Measurements from ENCODE around the gene CD24. TPM values are rescaled to one million over a fixed set of nuclear protein-coding genes. Genes with fewer than 3 reads are reported as not detected.
"Not testable (repeated sequence)": the region's sequence is repeated elsewhere in the genome, so short reads cannot be mapped to it uniquely, and the experiment has no call there.

Gene CD24
- total RNA-seq, 4 donors from 2014 or later: 0.39 to 5.9 (median 1.4) TPM

DNA sequence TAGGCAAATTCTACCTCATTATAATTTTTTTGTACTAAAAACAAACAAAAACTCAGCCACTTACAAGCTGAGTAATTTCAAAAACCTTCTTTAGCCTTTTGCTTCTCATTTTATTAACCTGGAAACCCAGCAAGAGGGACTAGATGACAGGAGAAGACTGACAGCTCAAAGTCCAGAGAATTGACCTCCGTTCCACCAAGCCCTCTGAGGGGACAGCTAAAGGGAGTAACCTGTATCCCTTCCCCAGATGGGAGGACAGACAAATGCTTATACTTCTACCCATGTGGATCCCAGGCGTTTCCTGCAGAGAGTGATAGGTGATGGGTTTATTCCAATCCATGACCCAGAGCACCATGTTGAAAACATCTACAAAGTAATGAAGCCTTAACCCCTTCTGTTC is 35.0 kb upstream of the CD24 start:
- no peaks in the 10 kb centered on the region for H3K9me3 ChIP-seq
- no peaks in the 10 kb centered on the region for H3K4me1 ChIP-seq
- TF ChIP-seq POLR2A (IDR thresholded peaks at IDR 0.05): no peak
- TF ChIP-seq, protein P1, sequence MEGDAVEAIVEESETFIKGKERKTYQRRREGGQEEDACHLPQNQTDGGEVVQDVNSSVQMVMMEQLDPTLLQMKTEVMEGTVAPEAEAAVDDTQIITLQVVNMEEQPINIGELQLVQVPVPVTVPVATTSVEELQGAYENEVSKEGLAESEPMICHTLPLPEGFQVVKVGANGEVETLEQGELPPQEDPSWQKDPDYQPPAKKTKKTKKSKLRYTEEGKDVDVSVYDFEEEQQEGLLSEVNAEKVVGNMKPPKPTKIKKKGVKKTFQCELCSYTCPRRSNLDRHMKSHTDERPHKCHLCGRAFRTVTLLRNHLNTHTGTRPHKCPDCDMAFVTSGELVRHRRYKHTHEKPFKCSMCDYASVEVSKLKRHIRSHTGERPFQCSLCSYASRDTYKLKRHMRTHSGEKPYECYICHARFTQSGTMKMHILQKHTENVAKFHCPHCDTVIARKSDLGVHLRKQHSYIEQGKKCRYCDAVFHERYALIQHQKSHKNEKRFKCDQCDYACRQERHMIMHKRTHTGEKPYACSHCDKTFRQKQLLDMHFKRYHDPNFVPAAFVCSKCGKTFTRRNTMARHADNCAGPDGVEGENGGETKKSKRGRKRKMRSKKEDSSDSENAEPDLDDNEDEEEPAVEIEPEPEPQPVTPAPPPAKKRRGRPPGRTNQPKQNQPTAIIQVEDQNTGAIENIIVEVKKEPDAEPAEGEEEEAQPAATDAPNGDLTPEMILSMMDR (IDR thresholded peaks at IDR 0.05 in 4 of 5, conservative IDR thresholded peaks at IDR 0.05 in 1 of 5): no peak
- no peaks in the 10 kb centered on the region for H3K36me3 ChIP-seq
- H3K27ac ChIP-seq: no peak overlapping the region
- intact Hi-C loops (cut with DNase I; ENCODE audit: low total_unique reads): no loop called here
- in situ Hi-C loops (cut with MboI; ENCODE audit: low sequenced_read_pairs in 4 of 4): no loop called here
- no peak overlapping the region for H3K4me3 ChIP-seq
- H3K27me3 ChIP-seq: no peaks in the 10 kb centered on the region
- DNase-seq (no peak), ATAC-seq (no peak)

DNA sequence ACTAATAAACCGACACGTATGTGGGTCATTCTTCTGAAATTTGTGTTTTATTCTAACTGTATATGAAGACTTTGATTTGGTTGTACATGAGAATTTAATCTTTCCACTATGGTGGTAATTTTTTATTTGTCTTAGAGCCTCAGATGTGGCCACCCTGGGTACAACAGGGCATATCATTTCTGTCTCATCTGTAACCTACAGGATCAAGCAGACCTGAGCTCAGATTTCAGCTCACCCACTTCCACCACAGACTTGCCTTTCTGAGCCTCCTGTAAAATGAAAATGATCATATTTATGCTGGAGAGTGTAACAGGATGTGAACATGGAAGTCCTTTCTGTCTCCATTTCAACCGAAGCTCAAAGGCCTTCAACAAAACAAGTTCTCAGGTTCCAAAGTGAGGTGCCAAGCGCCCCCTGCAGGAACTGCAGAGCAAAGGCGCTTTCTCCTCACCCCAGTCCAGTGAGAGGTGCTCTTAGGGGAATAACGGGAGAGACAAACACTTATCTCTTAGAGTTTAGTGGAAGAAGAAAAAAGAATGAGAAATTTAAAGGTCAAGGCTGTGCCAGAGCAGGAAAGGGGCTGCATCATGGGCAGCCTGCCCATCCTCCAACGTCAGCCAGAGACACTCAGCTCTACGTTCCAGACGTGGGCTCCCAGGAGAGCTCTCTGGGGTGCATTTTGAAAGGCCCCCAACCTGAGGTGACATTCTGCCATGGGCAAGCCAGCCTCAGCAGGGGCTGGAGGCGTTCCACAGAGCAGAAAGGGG is 23.0 kb upstream of the CD24 start:
- TF ChIP-seq, protein P1 (IDR thresholded peaks at IDR 0.05 in 4 of 5, conservative IDR thresholded peaks at IDR 0.05 in 1 of 5): peak in 3 of 5 experiments; percentile 20 to 48 (median 26)
- no peak for TF ChIP-seq POLR2A (IDR thresholded peaks at IDR 0.05)
- in situ Hi-C loops (cut with MboI; ENCODE audit: low sequenced_read_pairs in 4 of 4): loop anchor here (25.0 kb wide), 4 partner anchors 385 to 660 kb away; partner anchors contain the start of gene ATG5 (in 2 of the 4)

DNA sequence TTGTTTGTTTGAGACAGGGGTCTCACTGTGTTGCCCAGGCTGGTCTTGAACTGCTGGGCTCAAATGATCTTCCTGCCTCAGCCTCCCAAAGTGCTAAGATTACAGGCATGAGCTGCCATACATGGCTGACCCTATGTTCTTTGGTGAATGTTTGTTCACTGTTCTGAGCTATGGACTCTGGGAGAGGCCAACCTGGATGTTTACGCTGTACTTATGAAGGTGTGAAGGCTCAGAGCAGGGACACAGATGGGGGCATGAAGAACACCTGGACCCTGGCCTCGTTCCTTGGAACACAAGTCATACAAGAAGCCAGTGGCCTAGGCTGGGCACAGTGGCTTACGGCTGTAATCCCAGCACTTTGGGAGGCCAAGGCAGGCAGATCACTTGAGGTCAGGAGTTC is 21.1 kb upstream of the CD24 start:
- no peaks in the 10 kb centered on the region for H3K27me3 ChIP-seq
- in situ Hi-C loops (cut with MboI; ENCODE audit: low sequenced_read_pairs in 4 of 4) (loop anchor here (25.0 kb wide), 4 partner anchors 383 to 658 kb away; partner anchors contain the start of gene ATG5 (in 2 of the 4)), intact Hi-C loops (cut with DNase I; ENCODE audit: low total_unique reads) (no loop called here)
- H3K27ac ChIP-seq: no peak overlapping the region
- TF ChIP-seq, protein P1 (IDR thresholded peaks at IDR 0.05 in 4 of 5, conservative IDR thresholded peaks at IDR 0.05 in 1 of 5): no peak
- no peak for TF ChIP-seq POLR2A (IDR thresholded peaks at IDR 0.05)
- DNase-seq (no peak), ATAC-seq (no peak)
- no peaks in the 10 kb centered on the region for H3K36me3 ChIP-seq
- no peaks in the 10 kb centered on the region for H3K9me3 ChIP-seq
- H3K4me1 ChIP-seq: no peaks in the 10 kb centered on the region
- H3K4me3 ChIP-seq: no peak overlapping the region

More for the DNA sequence above, 23.0 kb upstream of the CD24 start:
- Histone ChIP-seq H3K4me3 (no peak overlapping the region), H3K9me3 (no peaks in the 10 kb centered on the region), H3K27me3 (no peaks in the 10 kb centered on the region), H3K27ac (no peak overlapping the region), H3K36me3 (no peaks in the 10 kb centered on the region), H3K4me1 (no peaks in the 10 kb centered on the region)
- ATAC-seq (no peak), DNase-seq (no peak)
- intact Hi-C loops (cut with DNase I; ENCODE audit: low total_unique reads): no loop called here

DNA sequence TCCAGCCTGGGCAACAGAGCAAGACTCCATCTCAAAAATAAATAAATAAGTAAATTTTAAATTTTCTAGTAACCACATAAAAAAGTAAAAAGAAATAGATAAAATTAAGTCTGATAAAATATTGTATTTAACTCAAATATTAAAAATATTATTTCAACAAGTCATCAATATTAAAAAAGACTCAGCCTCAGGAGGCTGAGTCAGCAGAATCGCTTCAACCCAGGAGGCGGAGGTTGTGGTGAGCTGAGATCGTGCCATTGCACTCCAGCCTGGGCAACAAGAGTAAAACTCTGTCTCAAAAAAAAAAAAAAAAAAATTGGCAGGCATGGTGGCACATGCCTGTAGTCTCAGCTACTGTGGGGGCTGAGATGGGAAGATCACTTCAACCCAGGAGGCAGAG is 15.2 kb upstream of the CD24 start:
- intact Hi-C loops (cut with DNase I; ENCODE audit: low total_unique reads); ATAC-seq; DNase-seq: not testable (repeated sequence)

DNA sequence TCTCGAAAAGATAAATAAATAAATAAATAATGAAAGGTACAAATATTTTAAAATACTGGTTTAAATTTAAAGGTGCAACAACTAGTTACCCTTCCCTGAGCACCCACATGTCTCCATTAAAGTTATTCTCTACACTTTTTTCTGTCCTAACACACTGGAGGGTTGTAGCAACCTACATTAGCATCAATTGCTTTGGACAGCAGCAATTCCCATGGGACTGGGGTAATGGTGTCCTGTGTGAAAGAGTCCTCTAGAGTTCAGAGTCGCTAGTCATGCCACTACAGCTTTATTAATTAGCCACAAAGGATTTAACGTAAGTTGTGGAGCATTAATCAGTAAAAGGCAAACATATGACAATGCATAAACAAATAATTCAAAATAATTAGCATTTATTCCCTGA is 14.1 kb upstream of the CD24 start:
- TF ChIP-seq, protein P1 (IDR thresholded peaks at IDR 0.05 in 4 of 5, conservative IDR thresholded peaks at IDR 0.05 in 1 of 5): no peak
- TF ChIP-seq POLR2A (IDR thresholded peaks at IDR 0.05): no peak
- Histone ChIP-seq H3K27me3 (peaks cover 0 to 11% (median 5%) of the 10 kb centered on the region in 3 donors), H3K4me3 (no peak overlapping the region), H3K4me1 (no peaks in the 10 kb centered on the region), H3K9me3 (no peaks in the 10 kb centered on the region), H3K36me3 (no peaks in the 10 kb centered on the region), H3K27ac (no peak overlapping the region)
- intact Hi-C loops (cut with DNase I; ENCODE audit: low total_unique reads): no loop called here
- DNase-seq: no peak
- in situ Hi-C loops (cut with MboI; ENCODE audit: low sequenced_read_pairs in 4 of 4): loop anchor here (10.0 to 25.0 kb wide), 6 partner anchors 376 to 651 kb away; partner anchors contain the start of gene ATG5 (in 2 of the 4)
- no peak for ATAC-seq

More for the DNA sequence above, 15.2 kb upstream of the CD24 start:
- H3K4me3 ChIP-seq, H3K4me1 ChIP-seq, H3K36me3 ChIP-seq, H3K9me3 ChIP-seq, H3K27ac ChIP-seq, H3K27me3 ChIP-seq: not testable (repeated sequence)
- in situ Hi-C loops (cut with MboI; ENCODE audit: low sequenced_read_pairs in 4 of 4): loop anchor here (10.0 to 25.0 kb wide), 6 partner anchors 377 to 652 kb away; partner anchors contain the start of gene ATG5 (in 2 of the 4)
